Subcutaneous adipose tissue (tissue), 4 donors: ENCODE results near the gene LARGE1. TPM values are rescaled to one million over a fixed set of nuclear protein-coding genes. Genes with fewer than 3 reads are reported as not detected.

Source experiments
- total RNA-seq, 4 donors: library from RNA; depleted of rRNA; stranded (reverse); fragments of >200 nt; gene quantifications; one replicate each; pipeline ENCODE4 v1.1.0, GENCODE V29; 2016
- TF ChIP-seq, protein P1 (sequence below): fragments of 450-650 bp; IDR thresholded peaks from one replicate; pipeline ENCODE4 v1.5.1; 2016; ENCODE audit warnings: low read depth, mild to moderate bottlenecking, control low read depth, antibody characterized with exemption, moderate library complexity

Gene LARGE1
- total RNA-seq, 4 donors from 2014 or later, result 19.4 to 28.8 (median 22.1) TPM

DNA sequence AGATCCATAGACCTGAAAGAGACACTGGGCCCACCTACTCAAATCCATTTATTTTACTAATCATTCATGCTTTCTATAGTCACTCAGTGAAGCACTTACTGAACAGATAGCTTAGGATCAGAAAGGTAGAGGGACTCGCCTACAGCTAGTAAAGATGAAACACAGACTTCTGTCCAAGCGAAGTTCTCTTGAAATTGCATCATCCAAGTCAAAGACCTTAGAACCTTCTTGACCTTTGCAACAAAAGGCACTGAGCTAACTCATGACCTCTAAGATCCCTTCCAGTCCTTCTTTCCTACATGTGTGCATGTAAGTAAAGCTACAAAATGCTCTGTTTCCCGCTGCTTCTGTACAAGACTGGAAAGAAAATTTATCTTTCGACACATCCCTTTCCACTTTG lies 377.6 kb downstream of the LARGE1 start:
- TF ChIP-seq, protein P1, sequence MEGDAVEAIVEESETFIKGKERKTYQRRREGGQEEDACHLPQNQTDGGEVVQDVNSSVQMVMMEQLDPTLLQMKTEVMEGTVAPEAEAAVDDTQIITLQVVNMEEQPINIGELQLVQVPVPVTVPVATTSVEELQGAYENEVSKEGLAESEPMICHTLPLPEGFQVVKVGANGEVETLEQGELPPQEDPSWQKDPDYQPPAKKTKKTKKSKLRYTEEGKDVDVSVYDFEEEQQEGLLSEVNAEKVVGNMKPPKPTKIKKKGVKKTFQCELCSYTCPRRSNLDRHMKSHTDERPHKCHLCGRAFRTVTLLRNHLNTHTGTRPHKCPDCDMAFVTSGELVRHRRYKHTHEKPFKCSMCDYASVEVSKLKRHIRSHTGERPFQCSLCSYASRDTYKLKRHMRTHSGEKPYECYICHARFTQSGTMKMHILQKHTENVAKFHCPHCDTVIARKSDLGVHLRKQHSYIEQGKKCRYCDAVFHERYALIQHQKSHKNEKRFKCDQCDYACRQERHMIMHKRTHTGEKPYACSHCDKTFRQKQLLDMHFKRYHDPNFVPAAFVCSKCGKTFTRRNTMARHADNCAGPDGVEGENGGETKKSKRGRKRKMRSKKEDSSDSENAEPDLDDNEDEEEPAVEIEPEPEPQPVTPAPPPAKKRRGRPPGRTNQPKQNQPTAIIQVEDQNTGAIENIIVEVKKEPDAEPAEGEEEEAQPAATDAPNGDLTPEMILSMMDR, result no peak

DNA sequence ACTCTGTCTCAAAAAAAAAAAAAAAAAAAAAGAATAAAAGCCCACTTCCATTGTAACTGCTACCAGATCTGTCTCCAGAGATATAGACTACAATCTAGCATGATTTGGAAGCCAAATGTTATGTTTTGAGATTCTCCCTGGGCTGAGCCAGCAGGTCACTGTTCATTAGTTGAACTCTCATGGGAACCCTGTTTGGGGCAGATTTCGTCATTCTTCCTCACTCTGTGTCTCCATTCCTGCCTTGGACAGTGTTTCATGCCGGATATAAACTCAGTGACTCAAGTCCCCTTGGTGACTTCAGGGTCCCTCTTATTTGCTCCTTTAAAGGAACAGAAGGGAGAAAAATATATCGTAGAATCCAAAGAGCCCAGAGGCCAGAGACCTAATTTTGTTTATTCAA lies 378.1 kb downstream of the LARGE1 start:
- TF ChIP-seq, protein P1, result no peak

GRCh38 chr22:33539902-33540751 lies 380.1 kb downstream of the LARGE1 start:
- TF ChIP-seq, protein P1, result no peak

DNA sequence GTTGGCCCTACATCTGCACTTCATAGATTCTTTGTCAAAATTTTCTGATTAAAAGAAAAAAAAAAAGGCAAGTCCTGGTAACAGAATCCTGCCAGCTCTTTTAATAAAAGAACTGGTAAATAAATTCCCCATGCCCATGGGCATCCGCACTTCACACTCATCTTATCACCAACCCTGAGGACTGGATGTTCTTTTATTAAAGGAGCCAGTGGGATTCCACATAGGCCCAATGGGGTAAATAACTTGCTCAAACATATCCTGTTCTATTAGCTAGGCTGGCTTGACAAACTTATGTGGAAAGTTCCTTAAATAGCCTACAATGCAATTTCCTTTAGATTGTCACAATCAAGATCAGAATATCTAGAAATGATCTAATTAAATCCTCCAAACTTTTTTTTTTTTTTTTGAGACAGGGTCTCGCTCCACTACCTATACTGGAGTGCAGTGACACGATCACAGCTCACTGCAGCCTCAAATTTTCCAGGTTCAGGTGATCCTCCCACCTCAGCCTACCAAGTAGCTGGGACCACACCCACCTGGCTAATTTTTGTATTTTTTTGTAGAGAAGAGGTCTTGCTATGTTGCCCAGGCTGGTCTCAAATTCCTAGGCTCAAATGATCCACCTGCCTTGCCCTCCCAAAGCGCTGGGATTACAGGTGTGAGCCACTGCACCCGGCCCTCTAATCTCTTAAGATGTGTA lies 380.9 kb downstream of the LARGE1 start:
- TF ChIP-seq, protein P1, result no peak

- TF ChIP-seq, protein P1, result no peak
Observed at GRCh38 chr22:33538277-33538885, 381.9 kb downstream of the LARGE1 start.

DNA sequence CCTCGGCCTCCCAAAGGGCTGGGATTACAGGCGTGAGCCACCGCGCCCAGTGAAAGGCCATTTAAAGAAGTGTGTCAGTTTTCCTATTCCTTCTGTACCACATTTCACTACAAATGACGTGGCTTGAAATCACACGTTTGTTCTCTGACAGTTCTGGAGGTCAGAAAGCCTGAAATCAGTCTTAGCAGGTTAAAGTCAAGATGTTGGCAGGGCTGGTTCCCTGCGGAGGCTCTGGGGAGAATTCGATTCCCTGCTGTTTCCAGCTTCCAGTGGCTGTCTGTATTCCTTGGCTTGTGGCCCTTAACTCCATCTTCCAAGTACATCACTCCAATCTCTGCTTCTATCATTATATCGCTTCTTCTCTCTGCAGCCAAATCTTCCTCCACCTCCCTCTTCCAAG lies 383.2 kb downstream of the LARGE1 start:
- TF ChIP-seq, protein P1, result no peak
